Loucy (cell line): ENCODE results near the gene RIPPLY2.

ENCODE experiments used
- H2AFZ ChIP-seq: fragments of 200-600 bp; sonication (generic); 2 replicates; pipeline ENCODE4 v1.6.0; 2016; ENCODE audit warnings: antibody characterized with exemption, mild to moderate bottlenecking, low read length, moderate library complexity
- H3F3A ChIP-seq: fragments of 200-600 bp; 2 replicates; pipeline ENCODE4 v1.6.0; 2016; ENCODE audit warnings: antibody characterized with exemption, low read depth, mild to moderate bottlenecking
- H3K27me3 ChIP-seq: fragments of 200-600 bp; sonication (generic); 2 replicates; pipeline ENCODE4 v1.6.1; 2014; ENCODE audit warnings: low read length, mild to moderate bottlenecking; ENCODE audit not compliant: insufficient read depth, poor library complexity, severe bottlenecking
- H3K36me3 ChIP-seq: fragments of 200-600 bp; sonication (generic); 2 replicates; pipeline ENCODE4 v1.6.1; 2016; ENCODE audit warnings: low read length; ENCODE audit not compliant: insufficient read depth
- H3K4me1 ChIP-seq: fragments of 200-600 bp; sonication (generic); 2 replicates; pipeline ENCODE4 v1.5.1; 2014; ENCODE audit warnings: low read length, mild to moderate bottlenecking; ENCODE audit not compliant: insufficient read depth, poor library complexity, severe bottlenecking
- H3K4me2 ChIP-seq: fragments of 200-600 bp; sonication (generic); 2 replicates; pipeline ENCODE4 v1.6.0; 2014; ENCODE audit warnings: antibody characterized with exemption, low read length, low read depth, mild to moderate bottlenecking; ENCODE audit not compliant: poor library complexity, severe bottlenecking
- H3K4me3 ChIP-seq: fragments of 200-600 bp; sonication (generic); 2 replicates; pipeline ENCODE4 v1.5.1; 2014; ENCODE audit warnings: low read length, mild to moderate bottlenecking, mixed read lengths; ENCODE audit not compliant: poor library complexity, severe bottlenecking
- H3K79me2 ChIP-seq: fragments of 200-600 bp; sonication (generic); 2 replicates; pipeline ENCODE4 v1.6.1; 2014; ENCODE audit warnings: low read length; ENCODE audit not compliant: insufficient read depth
- H3K9ac ChIP-seq: fragments of 200-600 bp; sonication (generic); 2 replicates; pipeline ENCODE4 v1.6.0; 2014; ENCODE audit warnings: mild to moderate bottlenecking, low read depth, low read length, moderate library complexity; ENCODE audit not compliant: poor library complexity, severe bottlenecking
- H3K9me2 ChIP-seq: fragments of 200-600 bp; sonication (generic); replicated peaks from 2 replicates; pipeline ENCODE4 v1.6.1; 2016; ENCODE audit warnings: low read depth, low read length, mixed read lengths
- H3K9me3 ChIP-seq: fragments of 200-600 bp; sonication (generic); 2 replicates; pipeline ENCODE4 v1.6.1; 2014; ENCODE audit warnings: mild to moderate bottlenecking, antibody characterized with exemption, low read length, low read depth; ENCODE audit not compliant: insufficient read depth
- H4K20me1 ChIP-seq: fragments of 200-600 bp; sonication (generic); 2 replicates; pipeline ENCODE4 v1.6.0; 2014; ENCODE audit warnings: antibody characterized with exemption, low read length, mild to moderate bottlenecking; ENCODE audit not compliant: insufficient read depth, poor library complexity, severe bottlenecking
- CTCF ChIP-seq: fragments of 200-600 bp; sonication (generic); conservative IDR thresholded peaks from 2 replicates; pipeline ENCODE4 v1.5.1; 2014; ENCODE audit warnings: mild to moderate bottlenecking, antibody characterized with exemption, low read length
- EZH2phosphoT487 ChIP-seq: fragments of 200-600 bp; IDR thresholded peaks from 2 replicates; pipeline ENCODE4 v1.6.1; 2018; ENCODE audit warnings: antibody characterized with exemption, mild to moderate bottlenecking, moderate library complexity, borderline replicate concordance

RIPPLY2 gene

GRCh38 chr6:83860359-83860755 lies 7.2 kb downstream of the RIPPLY2 start:
- Histone ChIP-seq H3K4me3 (peak overlapping the region; percentile 92), H3F3A (no peaks in the 10 kb centered on the region), H3K9ac (peak overlapping the region; percentile 72), H3K36me3 (peaks cover 9% of the 10 kb centered on the region; the same call in 1 of the 2 replicates), H2AFZ (no peak overlapping the region), H3K27me3 (no peaks in the 10 kb centered on the region), H3K4me1 (peaks cover 33% of the 10 kb centered on the region), H3K4me2 (peak overlapping the region; percentile 80), H3K79me2 (peaks cover 41% of the 10 kb centered on the region), H4K20me1 (peaks cover 32% of the 10 kb centered on the region), H3K9me2 (no peaks in the 10 kb centered on the region), H3K9me3 (no peaks in the 10 kb centered on the region)
- no peak for TF ChIP-seq EZH2phosphoT487
- TF ChIP-seq CTCF, result no peak

GRCh38 chr6:83860782-83861495 lies 7.8 kb downstream of the RIPPLY2 start:
- Histone ChIP-seq H2AFZ (no peak overlapping the region), H3F3A (no peaks in the 10 kb centered on the region), H3K9me2 (no peaks in the 10 kb centered on the region), H3K9me3 (no peaks in the 10 kb centered on the region), H3K9ac (peak overlapping the region; percentile 72), H3K36me3 (peaks cover 15% of the 10 kb centered on the region; the same call in 1 of the 2 replicates), H3K4me2 (peak overlapping the region; percentile 80), H3K79me2 (peaks cover 45% of the 10 kb centered on the region), H4K20me1 (peaks cover 32% of the 10 kb centered on the region), H3K27me3 (no peaks in the 10 kb centered on the region), H3K4me3 (peak overlapping the region; percentile 92), H3K4me1 (peaks cover 33% of the 10 kb centered on the region)
- TF ChIP-seq CTCF, result no peak
- TF ChIP-seq EZH2phosphoT487, result no peak

- no peak for TF ChIP-seq EZH2phosphoT487
- no peak for TF ChIP-seq CTCF
- Histone ChIP-seq H3F3A (no peaks in the 10 kb centered on the region), H2AFZ (no peak overlapping the region), H3K9me2 (no peaks in the 10 kb centered on the region), H3K4me2 (peak overlapping the region; percentile 80), H4K20me1 (peaks cover 32% of the 10 kb centered on the region), H3K27me3 (no peaks in the 10 kb centered on the region), H3K79me2 (peaks cover 50% of the 10 kb centered on the region), H3K9ac (peak overlapping the region; percentile 15), H3K4me1 (peaks cover 33% of the 10 kb centered on the region), H3K36me3 (peaks cover 35% of the 10 kb centered on the region; the same call in 1 of the 2 replicates), H3K9me3 (peaks cover 12% of the 10 kb centered on the region; the same call in 1 of the 2 replicates), H3K4me3 (peak overlapping the region; percentile 92)
Observed at GRCh38 chr6:83862776-83863471, 9.8 kb downstream of the RIPPLY2 start.
